HG03342 (cell line): Measurements from ENCODE around the gene HSD11B2.

ENCODE experiments used
- ATAC-seq: cut with Tn5 transposase; IDR thresholded peaks from one replicate; pipeline ENCODE4 v1.9.1; 2021; ENCODE audit warnings: mild to moderate bottlenecking, moderate library complexity; ENCODE audit not compliant: unreplicated experiment

Gene HSD11B2

GRCh38 chr16:67470359-67470758 is 39.4 kb downstream of the HSD11B2 start:
- ATAC-seq: no peak

GRCh38 chr16:67471758-67472384 is 41.0 kb downstream of the HSD11B2 start:
- no peak for ATAC-seq

DNA sequence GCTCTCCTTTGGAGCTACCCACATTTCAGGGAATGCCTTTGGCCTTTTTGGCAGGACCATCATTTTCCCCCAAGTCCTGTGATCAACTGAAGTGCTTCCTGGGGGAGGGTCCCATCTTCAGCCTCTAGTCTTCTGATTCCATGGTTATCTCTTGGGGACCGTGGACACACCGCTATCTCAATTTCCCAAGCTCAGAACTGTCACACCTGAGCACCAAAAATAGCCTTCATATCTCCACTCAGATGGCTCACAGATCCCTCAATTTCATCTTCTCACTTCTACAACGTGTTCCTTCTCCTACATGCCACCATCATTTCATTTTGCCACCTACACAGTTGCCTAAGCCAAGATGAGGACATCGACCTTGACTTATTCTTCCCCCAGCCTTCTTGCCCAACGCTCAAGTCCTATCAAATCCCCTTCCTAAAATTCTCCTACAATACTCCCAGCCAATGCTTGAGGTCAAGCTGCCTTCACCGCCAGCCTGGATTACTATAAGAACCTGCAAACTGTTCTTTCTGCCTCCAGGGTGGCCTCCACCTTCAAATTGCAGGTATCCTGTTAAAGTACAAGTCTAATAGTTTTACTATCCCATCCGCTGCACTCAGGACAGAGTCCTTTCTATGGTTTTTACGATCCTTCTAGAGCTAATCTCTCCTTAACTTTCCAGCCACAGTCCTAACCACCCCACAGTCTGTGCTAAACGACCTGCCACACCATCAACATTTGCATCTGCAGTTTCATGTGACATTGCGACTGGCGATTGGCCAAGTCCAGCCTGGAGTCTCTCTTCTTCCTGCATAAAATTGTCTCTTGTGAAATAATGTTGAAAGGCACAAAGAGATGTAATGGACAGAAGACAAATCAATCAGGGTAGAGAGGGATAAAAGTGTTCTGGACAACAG is 43.9 kb downstream of the HSD11B2 start:
- no peak for ATAC-seq

DNA sequence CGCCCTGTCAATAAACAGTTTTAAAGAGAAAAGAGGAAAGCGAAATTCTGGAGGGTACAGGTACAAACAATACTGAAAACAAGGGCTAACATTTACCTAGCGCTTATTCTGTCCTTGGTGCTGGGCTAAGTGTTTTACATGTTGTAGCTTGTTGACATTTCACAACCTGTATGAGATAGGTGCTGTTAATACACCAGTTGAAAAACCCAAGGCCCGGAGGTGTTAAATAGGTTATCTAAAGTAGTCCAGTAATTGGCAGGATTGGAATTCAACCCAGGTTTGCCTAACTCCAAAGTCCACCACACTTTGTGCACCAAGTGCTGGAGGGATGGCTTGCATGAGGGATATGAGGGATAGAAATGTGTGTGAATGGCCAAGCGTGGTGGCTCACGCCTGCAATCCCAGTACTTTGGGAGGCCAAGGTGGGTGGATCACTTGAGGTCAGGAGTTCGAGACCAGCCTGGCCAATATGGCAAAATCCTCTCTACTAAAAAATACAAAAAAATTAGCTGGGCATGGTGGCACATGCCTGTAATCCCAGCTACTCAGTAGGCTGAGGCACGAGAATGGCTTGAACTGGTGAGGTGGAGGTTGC is 47.1 kb downstream of the HSD11B2 start:
- ATAC-seq: no peak

DNA sequence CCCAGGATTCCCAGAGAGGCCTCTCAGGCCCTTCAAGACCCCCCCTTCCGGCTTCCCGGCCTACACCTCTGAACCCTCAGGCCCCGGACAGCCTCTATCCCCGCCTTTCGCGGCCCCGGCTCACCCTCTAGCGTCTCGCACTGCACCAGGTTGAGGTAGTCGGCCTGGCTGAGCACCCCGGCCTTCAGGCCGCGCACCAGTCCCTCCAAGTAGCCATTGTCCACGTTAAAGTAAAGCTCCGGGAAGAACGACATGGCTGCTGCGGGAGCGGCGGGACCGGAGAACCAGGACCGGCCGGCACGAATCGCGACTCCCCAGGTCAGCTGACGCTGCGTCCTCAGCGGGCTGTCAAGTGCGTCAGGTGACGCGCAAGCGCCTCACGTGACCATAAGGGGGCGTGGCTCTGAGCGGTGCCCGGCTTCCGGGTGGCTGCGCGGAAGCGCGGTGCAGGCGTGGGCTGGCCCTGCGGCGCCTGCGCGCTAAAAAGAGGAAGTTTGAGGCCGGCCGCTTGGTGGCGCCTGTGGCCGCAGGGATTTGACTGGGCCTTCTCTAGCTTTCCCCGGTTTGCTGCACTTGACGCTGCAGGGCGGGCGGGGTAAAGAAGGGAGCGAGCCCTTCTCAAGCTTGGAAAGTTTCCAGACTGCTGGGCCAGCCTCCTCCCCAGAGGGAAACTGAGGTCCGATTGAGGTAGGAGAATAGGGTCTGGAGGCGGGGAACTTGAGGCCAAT is 50.1 kb downstream of the HSD11B2 start, which contains the start of gene ATP6V0D1:
Gene ATP6V0D1, minus strand, starts transcription at position 325 of the 728 bp plus-strand sequence. Its CDS starts 71 bp downstream, at position 254.
- peak; percentile 90 for ATAC-seq

GRCh38 chr16:67481561-67482232 is 50.8 kb downstream of the HSD11B2 start:
- ATAC-seq: peak; percentile 5

DNA sequence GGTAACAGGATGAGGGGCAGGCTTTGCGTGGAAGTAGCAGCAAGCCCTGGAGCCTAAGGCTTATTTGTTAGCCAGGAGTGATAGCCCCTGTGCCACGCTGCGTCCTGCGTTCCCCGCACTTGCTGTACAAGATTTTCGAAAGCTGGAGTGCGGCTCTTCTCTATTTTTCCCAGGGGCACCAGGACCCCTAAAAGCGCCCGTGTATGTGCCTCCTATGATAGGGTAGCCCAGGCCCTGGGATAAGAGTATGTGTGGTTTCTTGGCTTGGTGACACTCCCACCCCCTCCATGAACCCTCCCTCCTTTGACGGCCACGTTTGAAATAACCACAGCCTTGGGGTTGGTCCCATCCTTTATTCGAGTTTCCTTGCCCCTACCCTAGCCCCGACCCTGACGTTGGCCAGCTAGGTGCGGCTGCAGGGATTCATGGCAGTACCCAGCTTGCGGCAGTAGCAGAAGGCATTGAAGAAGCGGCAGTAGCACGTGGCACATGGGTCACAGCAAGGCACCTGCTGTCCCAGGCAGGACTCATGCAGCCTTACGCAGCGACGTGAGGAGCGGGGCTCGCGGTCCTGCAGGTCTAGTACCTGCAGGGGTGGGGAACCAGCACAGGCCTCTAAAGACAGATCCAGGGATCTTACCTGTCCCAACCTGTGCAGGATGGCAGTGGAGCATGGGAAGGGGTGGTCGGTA is 51.5 kb downstream of the HSD11B2 start:
- ATAC-seq: no peak

- ATAC-seq: no peak
Observed at GRCh38 chr16:67483150-67483549, 52.2 kb downstream of the HSD11B2 start, which contains the start of gene AGRP. AGRP (minus strand) TSS chr16:67483547; CDS start chr16:67483398, 149 bp downstream.

- ATAC-seq: no peak
Observed at GRCh38 chr16:67483731-67484525, 53.0 kb downstream of the HSD11B2 start.

DNA sequence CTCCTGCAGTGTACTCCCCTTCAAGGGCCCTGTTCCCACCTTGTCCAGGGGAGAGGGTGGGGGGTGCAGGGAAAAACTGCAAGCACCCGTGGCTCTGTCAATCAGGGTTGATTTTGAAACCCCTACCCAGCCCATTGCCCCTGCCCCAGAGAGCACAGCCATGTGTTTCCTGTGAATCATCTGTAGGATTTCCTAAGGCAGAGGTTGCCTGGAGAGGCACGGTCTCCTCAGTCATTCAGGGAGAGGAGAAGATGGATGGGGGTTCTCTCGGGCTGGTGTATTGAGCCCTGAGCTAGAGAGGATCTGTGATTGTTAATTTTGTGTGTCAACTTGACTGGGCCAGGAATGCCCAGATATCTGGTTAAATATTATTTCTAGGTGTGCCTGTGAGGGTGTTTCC is 55.9 kb downstream of the HSD11B2 start:
- ATAC-seq: no peak
